Measurements from ENCODE around the gene OLFML2A.
"Not testable (repeated sequence)": the region's sequence is repeated elsewhere in the genome, so short reads cannot be mapped to it uniquely, and the experiment has no call there.

OLFML2A gene

DNA sequence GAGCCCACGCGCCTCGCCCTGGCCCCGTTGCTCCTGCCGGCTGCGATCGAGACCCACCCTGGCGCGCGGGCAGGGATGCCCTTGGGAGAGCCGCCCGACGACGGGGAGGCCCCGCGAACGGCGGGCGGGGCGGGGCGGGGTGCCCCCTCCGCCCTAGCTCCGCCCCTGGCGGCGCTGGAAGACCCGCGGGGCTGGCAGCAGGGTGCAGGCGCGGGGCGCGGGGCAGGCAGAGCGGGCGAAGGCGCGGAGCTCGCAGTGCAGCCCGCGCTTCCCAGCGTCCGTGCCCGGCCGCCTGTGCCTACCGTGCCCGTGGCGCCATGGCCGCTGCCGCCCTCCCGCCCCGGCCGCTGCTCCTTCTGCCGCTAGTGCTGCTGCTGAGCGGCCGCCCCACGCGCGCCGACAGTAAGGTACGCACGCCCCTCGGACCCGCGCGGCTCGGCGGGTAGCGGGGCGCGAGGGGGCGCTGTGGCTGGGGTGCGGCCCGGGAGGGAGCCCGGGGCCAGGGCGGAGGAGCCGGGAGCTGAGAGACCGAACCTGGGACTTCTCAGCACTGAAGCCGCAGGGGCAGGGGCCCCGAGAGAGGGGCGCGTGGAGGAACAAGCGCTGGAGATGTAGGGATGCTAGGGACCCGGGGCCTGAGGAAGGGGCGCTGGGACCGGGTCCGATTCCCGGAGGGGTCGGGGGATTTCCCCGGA is at the start of gene OLFML2A:
Gene OLFML2A, plus strand, starts transcription at position 180 of the 695 bp plus-strand sequence. Its CDS starts 138 bp downstream, at position 318.
- DNase-seq (ENCODE audit: low spot score), result no peak

DNA sequence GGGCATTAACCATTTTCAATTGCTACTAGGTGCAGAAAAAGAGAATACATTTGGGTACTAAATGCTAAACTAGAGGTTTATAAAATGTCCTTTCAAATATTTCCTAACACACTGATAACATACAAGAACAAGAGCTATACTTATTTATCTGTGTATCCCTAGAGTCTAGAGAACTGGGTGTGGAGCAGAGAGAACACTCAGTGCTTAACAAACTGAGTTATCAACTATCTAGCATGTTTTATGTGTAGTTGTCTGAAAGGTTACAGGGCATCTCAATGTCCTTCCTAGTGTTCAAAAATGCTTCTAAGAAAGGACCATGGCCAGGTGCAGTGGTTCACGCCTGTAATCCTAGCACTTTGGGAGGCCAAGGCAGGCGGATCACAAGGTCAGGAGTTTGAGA is 46.2 kb upstream of the OLFML2A start:
- DNase-seq (ENCODE audit: low spot score), result no peak

DNA sequence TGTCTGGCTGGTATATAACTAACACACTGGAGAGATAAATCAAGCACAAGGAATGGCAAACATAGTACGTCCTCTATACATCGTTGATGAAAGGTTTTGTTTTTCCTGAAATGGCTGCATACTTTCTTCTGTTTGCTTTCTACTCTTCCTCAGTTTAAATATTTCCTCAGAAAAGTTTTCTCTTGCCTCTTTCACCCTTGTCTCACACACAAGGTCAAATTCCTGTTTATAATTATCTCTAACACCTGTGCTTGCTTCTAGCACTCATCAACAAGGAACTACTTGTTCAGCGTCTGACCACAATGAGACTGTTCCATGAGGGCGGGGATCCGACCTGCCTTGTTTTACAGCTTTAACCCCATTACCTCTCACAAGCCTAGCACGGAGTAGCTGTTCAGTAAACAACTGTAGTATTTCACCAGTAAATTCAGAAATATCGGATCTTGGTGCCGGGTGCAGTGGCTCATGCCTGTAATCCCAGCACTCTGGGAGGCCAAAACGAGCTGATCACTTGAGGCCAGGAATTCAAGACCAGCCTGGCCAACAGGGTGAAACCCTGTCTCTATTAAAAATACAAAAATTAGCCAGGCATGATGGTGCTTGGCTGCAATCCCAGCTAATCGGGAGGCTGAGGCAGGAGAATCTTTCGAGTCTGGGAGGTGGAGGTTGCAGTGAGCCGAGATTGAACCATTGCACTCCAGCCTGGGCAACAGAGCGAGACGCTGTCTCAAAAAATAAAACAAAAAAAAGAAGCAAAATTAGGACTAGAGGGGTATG is 42.8 kb upstream of the OLFML2A start:
- no peak for DNase-seq (ENCODE audit: low spot score)

DNA sequence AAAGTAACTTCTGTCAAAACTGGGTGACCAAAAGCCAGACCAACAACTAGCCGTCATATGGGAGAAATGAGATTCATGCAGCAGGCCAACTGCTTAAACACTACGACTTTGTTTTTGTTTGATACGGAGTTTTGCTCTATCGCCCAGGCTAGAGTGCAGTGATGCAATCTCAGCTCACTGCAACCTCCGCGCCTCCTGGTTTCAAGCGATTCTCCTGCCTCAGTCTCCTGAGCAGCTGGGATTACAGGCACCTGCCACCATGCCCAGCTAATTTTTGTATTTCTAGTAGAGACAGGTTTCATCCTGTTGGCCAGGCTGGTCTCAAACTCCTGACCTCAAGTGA is 42.2 kb upstream of the OLFML2A start:
- not testable (repeated sequence) for DNase-seq (ENCODE audit: low spot score)

DNA sequence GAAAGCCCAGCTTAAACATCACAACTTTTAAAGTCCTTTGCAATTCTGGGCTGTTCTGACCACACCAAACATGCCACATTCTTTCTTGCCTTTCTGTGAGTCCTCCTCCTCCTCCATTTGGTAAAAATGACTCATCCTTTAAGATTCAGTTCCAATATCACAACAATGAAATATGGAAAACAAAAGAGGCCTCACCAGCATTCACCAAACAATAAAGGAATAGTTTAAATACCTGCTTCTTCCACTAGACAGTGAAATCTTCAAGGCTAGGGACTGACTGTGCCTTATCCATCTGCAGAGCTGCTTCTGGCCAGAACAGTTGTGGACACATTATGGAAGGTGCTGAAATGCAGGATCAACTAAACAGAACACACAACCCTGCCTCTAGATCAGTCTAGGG is 41.8 kb upstream of the OLFML2A start:
- DNase-seq (ENCODE audit: low spot score), result peak; percentile 70

DNA sequence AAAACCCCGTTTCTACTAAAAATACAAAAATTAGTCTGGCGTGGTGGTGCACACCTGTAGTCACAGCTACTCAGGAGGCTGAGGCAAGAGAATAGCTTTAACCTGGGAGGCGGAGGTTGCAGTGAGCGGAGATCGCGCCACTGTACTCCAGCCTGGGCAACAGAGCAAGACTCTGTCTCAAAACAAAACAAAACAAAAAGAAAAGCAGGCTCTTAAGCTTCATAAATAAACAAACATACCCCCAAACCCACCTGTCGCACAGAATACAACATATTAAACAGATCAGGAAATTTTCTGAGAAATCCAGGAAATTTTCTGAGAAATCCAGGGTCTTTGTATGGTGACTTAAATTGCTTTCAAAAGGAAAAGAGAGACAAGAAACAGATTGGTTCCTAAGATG is 38.9 kb upstream of the OLFML2A start:
- not testable (repeated sequence) for DNase-seq (ENCODE audit: low spot score)

DNA sequence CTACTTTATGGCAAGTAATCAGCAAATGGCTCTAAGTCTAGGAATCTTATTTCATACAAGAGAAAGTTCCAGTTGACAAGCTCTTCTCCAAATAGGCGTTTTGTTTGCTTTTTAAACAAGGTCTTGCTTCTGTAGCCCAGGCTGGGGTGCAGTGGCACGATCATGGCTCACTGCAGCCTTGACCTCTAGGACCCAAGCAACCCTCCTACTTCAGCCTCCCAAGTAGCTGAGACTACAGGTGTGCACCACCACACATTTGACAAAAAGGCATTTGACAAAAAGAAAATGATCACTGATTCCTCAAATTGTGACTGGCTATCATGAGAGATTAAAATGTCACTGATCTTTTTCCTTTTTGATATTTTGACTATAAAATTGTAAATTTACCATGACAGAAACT is 37.6 kb upstream of the OLFML2A start:
- no peak for DNase-seq (ENCODE audit: low spot score)

DNA sequence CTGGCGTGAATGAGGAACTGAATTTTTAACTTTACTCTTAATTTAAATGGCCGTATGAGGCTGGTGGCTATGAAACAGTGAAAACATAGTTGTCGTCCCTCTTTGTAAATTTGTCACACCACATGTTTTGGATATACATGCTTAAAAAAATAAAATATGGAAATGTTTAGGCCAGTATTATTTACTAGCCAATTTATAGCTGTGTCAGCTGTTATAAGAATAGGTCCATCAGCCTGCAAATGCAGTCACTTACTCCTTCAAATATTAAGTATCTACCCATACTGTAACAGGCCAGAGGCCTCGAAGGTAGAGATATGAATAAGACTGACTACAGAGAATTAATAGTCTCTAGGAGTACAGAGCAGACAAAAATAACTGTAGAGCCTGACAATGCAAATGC is 35.8 kb upstream of the OLFML2A start:
- no peak for DNase-seq (ENCODE audit: low spot score)

DNA sequence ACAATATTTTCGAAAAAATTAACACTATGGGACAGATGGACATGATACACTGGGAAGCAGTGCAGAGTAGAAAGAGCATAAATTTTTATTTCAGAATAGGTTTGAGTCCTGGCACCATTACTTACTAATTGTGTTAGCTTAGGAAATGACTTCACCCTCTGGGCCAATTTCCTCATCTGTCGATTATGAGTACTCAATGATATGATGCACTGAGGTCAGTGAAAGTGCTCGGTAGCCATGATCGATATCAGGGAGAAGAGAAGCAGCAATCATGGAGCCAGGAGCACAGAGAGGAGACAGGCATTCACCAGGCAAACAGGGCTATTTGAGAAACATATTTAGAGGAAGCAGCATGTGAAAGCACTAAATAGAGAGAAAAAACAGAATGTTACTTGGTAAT is 35.3 kb upstream of the OLFML2A start:
- DNase-seq (ENCODE audit: low spot score), result no peak

DNA sequence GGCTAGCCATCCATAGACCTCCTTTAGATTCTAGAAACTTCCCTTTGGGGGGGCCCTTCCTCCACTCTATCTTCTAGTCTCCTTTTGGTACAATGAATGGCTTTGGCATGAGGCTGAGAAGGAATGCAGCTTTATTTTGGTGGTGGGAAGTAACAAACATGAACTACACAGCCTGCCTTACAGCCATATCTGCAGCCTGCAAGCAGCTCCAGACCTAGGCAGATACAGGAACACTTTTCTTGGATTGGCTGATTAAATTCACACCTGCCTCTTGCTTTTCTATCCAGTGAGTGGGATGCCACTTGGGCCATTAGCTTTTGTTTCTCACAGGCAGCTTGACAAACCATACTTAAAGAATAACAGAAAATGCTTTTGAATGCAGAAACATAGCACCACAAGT is 34.0 kb upstream of the OLFML2A start:
- no peak for DNase-seq (ENCODE audit: low spot score)

DNA sequence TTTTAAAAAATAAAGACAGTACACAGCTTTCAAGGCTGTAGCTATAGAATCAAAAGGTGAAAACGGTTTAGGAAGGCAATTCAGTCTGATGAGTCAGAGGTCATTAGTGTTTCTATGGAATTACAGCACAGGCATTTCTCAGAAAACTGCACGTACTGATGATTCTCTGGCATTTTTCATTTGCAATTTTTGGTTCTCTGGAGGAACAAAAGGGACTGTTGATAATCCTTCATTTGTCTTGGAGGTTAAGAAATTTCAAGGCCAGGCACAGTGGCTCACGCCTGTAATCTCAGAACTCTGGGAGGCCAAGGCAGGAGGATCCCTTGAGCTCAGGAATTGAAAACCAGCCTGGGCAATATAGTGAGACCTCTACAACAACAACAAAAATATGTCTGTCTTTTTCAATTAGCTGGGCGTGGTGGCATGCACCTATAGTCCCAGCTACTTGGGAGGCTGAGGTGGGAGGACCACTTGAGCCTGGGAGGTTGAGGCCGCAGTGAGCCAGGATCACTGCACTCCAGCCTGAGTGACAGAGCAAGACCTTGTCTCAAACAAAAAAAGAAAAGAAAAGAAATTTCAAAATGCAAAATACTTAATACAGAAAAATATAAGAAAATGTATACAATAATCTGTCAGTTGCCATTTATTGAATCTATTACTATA is 33.1 kb upstream of the OLFML2A start:
- no peak for DNase-seq (ENCODE audit: low spot score)

DNA sequence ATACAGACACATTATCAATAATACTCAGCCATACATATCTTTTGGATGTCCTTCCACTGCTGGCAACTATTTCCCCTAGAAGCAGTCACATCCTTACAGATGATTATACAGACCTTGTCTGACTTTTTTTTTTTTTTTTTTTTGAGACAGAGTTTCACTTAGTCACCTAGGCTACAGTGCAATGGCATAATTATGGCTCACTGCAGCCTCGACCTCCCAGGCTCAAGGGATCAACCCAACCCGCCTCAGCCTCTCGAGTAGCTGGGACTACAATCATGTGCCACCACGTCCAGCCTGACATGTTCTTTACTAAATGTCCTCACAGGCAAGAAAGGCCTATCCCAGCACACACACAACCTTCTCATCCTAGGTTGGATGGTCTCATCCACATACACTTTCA is 29.9 kb upstream of the OLFML2A start:
- no peak for DNase-seq (ENCODE audit: low spot score)

DNA sequence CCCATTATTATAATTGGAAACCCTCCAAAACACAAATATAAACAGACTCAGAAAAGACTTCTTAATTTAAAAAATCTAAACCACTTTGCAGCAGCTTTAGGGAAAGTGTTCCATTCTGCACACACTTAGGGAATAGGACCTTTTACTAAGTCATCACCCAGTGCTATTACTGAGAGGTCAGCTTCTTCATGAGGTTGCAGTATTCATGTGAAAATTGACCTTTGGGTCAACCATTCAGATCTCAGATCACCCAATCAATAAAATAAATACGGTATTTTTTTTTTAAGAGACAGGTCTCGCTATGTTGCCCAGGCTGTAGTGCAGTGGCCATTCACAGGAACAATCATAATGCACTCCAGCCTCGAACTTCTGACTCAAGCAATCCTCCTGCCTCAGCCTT is 27.6 kb upstream of the OLFML2A start:
- DNase-seq (ENCODE audit: low spot score), result no peak

DNA sequence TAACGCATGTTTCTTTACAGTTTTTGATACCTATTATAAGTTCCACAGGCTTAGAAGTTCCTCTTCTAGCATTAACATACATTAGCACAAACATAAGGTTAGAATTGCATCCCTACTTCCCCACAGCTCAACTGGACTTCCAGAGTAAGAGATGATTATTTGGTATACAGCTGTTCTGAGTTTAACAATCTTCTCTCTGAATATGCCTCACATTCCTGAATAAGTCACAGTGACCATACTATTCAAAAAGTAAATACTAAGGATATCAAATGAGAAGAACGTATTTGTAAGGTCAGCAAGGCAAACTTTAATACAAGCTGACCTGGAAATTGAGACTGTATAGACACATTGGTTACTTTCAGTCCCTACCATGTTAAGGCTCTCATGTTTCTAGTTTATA is 27.2 kb upstream of the OLFML2A start:
- no peak for DNase-seq (ENCODE audit: low spot score)

DNA sequence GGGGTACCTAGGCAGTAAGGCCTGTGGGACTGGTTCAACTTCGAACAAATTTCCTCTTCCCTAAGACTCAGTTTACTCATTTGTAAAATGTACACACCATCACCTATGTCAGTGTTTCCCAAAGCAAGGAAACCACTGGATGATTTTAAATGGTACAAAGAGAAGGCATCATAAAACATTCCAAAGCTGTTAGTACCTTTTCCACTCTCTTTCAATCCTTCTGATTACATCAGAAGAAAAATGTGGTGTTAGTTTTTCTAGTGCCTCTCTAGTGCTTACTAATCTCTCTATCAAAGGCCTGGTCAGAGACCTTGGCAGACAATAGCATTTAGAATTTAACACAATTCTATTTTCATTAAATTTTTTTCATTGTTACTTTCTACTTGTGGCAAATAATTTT is 24.0 kb upstream of the OLFML2A start:
- peak; percentile 76 for DNase-seq (ENCODE audit: low spot score)

DNA sequence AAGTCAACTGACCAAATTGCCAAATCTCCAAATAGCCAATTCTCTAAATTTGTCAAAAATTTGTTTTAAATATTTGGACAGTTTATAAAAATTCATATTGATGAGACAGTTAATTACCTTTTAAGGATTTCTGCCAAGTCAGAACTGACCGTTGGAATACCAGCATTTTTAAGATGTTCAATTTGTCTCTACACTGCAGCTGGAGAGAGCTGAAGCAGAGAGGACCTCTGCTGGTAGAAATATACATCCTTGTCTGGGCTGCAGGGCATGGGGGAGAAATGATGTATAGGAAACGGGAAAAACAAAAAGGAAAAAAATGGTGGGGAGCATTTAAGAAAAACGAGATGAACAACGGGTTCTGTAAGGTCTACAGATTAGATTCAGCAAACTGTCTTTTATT is 22.6 kb upstream of the OLFML2A start:
- peak; percentile 37 for DNase-seq (ENCODE audit: low spot score)

DNA sequence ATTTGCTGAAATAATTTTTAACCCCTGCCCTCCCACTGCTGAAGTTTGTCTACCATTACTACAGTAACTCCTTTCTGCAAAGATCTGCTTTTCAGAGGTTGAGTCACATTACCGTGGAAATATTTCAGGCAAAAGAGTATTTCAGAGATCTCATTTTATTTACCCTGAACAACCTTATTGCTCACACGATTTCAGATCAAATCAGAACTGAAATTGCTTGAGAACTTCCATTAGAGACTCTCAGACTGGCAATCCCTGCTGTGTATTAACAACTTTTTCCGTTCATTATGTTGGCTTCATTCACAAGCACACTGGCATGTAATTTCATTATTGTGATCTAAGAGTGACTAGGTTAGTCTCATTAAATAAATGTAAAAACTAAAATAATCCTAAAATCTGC is 21.9 kb upstream of the OLFML2A start:
- DNase-seq (ENCODE audit: low spot score), result no peak

DNA sequence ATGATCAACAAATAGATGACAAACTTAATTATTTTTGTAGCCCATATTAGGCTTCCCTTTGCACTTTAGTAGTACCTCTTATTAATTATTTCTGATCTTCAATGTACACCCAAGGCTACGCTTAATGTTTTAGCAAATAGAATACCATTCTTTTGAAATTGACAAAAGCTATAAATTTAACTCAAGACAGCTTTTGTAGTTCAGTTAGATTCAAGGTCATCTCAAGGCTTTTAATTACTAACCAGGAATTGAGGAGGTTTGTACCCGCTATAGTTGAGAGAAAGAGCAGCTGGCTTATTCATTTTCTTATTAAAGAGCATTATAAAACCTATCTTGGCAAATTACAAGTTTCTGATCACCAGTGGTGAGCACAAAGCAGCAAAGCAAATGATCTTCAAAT is 20.9 kb upstream of the OLFML2A start:
- DNase-seq (ENCODE audit: low spot score), result no peak

DNA sequence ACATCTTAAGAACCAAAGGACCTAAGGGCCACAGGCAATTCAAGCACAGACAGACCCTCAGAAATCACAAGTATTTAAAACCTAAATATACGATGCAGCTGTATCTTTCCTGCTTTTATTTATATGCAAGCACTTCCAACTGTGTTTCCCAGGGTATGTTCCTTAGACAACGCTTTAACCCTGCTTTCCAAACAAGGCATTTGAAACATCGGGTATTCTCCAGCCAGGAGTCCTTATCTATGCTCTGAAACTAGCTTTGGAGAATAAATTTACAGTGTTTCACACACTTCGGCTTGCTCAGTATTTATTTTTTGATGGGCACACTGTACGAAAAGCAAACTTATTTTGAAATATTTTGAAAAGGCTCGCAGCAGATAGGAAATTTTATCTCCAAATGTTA is 19.3 kb upstream of the OLFML2A start:
- no peak for DNase-seq (ENCODE audit: low spot score)

DNA sequence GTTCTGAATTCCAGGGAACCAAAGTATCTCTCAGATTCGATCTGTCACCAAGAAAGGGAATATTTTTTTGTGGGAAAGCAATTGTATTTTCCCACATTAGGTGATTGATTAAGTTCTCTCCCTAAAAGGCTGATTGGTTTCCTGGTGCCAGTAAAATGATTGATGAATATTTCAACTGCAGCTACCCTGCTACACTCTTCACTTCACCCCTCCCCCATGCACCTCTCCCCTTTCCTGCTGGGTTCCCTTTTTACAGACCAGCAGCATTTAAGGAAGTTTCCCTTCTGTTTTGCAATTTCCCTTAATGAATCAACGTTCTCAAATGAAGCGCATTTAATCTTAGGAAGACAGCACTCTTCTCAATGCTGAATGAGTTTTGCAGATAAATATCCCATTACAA is 18.9 kb upstream of the OLFML2A start:
- DNase-seq (ENCODE audit: low spot score), result no peak

DNA sequence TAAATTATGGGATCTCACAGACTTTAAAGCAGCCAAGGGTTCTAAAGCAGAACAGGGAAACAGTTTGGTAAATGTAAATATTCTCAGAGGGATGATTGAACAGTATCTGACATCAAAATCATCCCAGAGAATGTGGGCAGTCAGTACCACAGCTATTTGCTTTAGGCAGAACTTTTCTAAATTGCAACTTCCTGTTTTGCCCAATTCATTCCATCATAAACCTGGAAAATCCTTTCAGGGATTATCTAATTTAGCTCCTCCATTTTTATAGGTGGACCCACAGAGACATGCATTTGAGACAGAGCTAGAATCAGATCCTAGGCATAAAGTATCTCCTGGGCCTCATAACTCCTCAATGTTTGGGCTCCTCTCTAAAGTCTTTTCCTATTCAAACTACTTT is 18.2 kb upstream of the OLFML2A start:
- DNase-seq (ENCODE audit: low spot score), result no peak

DNA sequence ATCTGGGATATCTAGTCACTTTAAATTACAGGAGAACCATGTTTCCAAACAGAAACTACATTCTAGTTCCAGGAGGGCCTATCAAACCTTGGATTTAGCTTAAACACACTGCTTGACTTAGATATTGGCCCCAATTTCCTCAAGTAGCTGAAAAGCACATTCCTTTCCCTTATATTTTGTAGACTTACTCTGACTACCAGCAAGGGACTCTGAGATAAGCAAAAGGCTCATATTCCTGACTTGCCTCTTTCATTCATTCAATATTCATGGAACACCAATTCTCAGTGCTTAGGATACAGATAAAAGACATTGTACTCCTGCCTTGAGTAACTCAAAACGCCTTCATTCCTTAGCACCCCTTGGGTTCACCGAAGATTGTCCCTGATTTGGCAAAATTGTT is 17.6 kb upstream of the OLFML2A start:
- DNase-seq (ENCODE audit: low spot score), result no peak

DNA sequence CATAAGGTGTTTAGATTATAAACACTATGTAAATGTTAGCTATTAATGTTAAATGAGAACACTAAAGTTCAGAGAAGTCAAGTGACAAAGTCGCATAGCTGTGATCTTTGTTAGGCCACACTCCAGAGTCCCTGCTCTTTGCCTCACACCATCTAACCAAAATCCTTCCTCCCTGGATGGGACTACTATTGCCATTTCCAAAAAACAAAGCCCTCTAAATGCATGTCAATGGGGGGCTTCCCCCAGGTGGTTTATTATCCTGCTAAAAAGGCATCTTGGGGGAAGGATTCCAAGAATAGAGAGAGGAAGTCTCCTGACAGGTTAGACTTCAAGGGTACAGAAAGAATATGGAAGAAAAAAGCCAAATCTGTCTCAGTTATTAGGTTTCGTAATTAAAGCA is 16.2 kb upstream of the OLFML2A start:
- no peak for DNase-seq (ENCODE audit: low spot score)
